H1 (cell line): ENCODE results near the gene ZNF575. TPM values are rescaled to one million over a fixed set of nuclear protein-coding genes. Genes with fewer than 3 reads are reported as not detected.

Experiments
- ASH2L ChIP-seq: fragments of 200-600, 300-600 bp; sonication (generic); IDR thresholded peaks from one replicate; pipeline ENCODE4 v1.7.1; 2017; ENCODE audit warnings: low read length
- CHD2 ChIP-seq: IDR thresholded peaks from 2 replicates; pipeline ENCODE4 v1.6.1; 2012; ENCODE audit warnings: low read length, improper control_type of control experiment
- CTCF ChIP-seq, 3 experiments: IDR thresholded peaks; 1 replicate in 2 of 3; 2 replicates in 1 of 3; pipeline versions ENCODE4 v1.5.1 to v1.6.1; 2011; ENCODE audit warnings: low read length in 3 of 3, mild to moderate bottlenecking in 3 of 3, inconsistent platforms in 2 of 3, low read depth in 1 of 3, moderate library complexity in 1 of 3; ENCODE audit not compliant: insufficient read depth in 1 of 3; ENCODE audit errors: control extremely low read depth in 1 of 3
- GTF2F1 ChIP-seq: IDR thresholded peaks from 2 replicates; pipeline ENCODE4 v1.6.1; 2012; ENCODE audit warnings: low read depth, low read length, improper control_type of control experiment, borderline replicate concordance
- HDAC2 ChIP-seq, 2 experiments: fragments of 300-600 bp in 1 of 2; sonication (generic) in 1 of 2; IDR thresholded peaks; 2 replicates each; pipeline ENCODE4 v1.6.1; 2011 to 2012; ENCODE audit warnings: low read depth in 2 of 2, low read length in 2 of 2, mild to moderate bottlenecking in 2 of 2, moderate library complexity in 2 of 2, borderline replicate concordance in 1 of 2, inconsistent platforms in 1 of 2
- HDAC6 ChIP-seq: IDR thresholded peaks from one replicate; pipeline ENCODE4 v1.7.1; 2012; ENCODE audit warnings: low read depth, mild to moderate bottlenecking, inconsistent platforms, low read length, moderate library complexity
- POLR2A ChIP-seq, 2 experiments: IDR thresholded peaks; 1 replicate in 1 of 2; 2 replicates in 1 of 2; pipeline ENCODE4 v1.6.1; 2011; ENCODE audit warnings: low read depth in 2 of 2, low read length in 2 of 2, mild to moderate bottlenecking in 2 of 2; ENCODE audit errors: control extremely low read depth in 1 of 2
- RXRA ChIP-seq: IDR thresholded peaks from 2 replicates; pipeline ENCODE4 v1.6.1; 2011; ENCODE audit warnings: low read depth, mild to moderate bottlenecking, low read length, moderate library complexity; ENCODE audit not compliant: insufficient read depth
- YY1 ChIP-seq: IDR thresholded peaks from 2 replicates; pipeline ENCODE4 v1.6.1; 2011; ENCODE audit warnings: low read depth, mild to moderate bottlenecking, low read length
- polyA plus RNA-seq, 7 experiments: library from polyadenylated mRNA; depleted of rRNA in 3 of 7; stranded (reverse) in 5 of 7; unstranded in 2 of 7; fragments of >200 nt in 5 of 7; fragments of 200-250 nt in 2 of 7; gene quantifications; 1 replicate in 5 of 7; 2 replicates in 1 of 7; 4 replicates in 1 of 7; pipeline versions ENCODE4 v1.2.1 to v1.2.3, GENCODE V29; 2011 to 2013; ENCODE audit warnings: missing spikeins in 2 of 7, mixed read lengths in 2 of 7
- total RNA-seq: library from RNA; stranded (reverse); fragmentation: NEBNext Ultra II Directional; extraction: Animal tissue kit (Norgen Biotek cat#: 25700); gene quantifications from 2 replicates; pipeline ENCODE4 v1.2.1, GENCODE V29; 2021

The ZNF575 gene
- total and polyA plus RNA-seq, 2 of the 8 experiments (the other 6 are each of a cell fraction or from before 2014, with no cell fraction given) = 0.05 TPM; not detected in 1

GRCh38 chr19:43495082-43495481, 37.9 kb upstream of the ZNF575 start (continued):
- no peak for TF ChIP-seq CTCF (IDR thresholded peaks at IDR 0.05; ENCODE audit: control extremely low read depth in 1 of 3, insufficient read depth in 1 of 3, low read depth in 1 of 3, low read length in 3 of 3)
- no peak for TF ChIP-seq CHD2
- TF ChIP-seq POLR2A (IDR thresholded peaks at IDR 0.05; ENCODE audit: control extremely low read depth in 1 of 2, low read depth in 2 of 2, low read length in 2 of 2) = no peak
- TF ChIP-seq HDAC2 (IDR thresholded peaks at IDR 0.05; ENCODE audit: borderline replicate concordance in 1 of 2, low read depth in 2 of 2, low read length in 2 of 2) = no peak
- TF ChIP-seq YY1 = no peak
- no peak for TF ChIP-seq ASH2L
- no peak for TF ChIP-seq GTF2F1
- no peak for TF ChIP-seq RXRA
- no peak for TF ChIP-seq HDAC6
